RWPE2 (cell line): ENCODE data around the gene VPS37B.

ENCODE experiments used
- ATAC-seq: fragments of 200-7000 bp; cut with Tn5 transposase; 3 replicates; pipeline ENCODE4 v1.9.1; 2021; ENCODE audit warnings: low read depth
- DNase-seq: peaks from one replicate; pipeline ENCODE4 v3.0.0-alpha.2; 2020; ENCODE audit warnings: low spot score
- H3K27ac ChIP-seq: fragments of 450-650 bp; 2 replicates; pipeline ENCODE4 v1.5.1; 2017; ENCODE audit warnings: mild to moderate bottlenecking; ENCODE audit not compliant: poor library complexity, severe bottlenecking
- H3K27me3 ChIP-seq: fragments of 250-450 bp; sonication (Bioruptor Pico); 2 replicates; pipeline ENCODE4 v1.5.1; 2021; ENCODE audit warnings: mild to moderate bottlenecking, moderate library complexity; ENCODE audit not compliant: insufficient read depth, poor library complexity, severe bottlenecking
- H3K36me3 ChIP-seq: fragments of 250-450 bp; sonication (Bioruptor Pico); 2 replicates; pipeline ENCODE4 v1.5.1; 2020; ENCODE audit warnings: low read depth, mild to moderate bottlenecking, moderate library complexity
- H3K4me1 ChIP-seq: fragments of 250-450 bp; sonication (Bioruptor Pico); 2 replicates; pipeline ENCODE4 v1.5.1; 2021; ENCODE audit warnings: mild to moderate bottlenecking, moderate library complexity; ENCODE audit not compliant: insufficient read depth, poor library complexity, severe bottlenecking
- H3K4me3 ChIP-seq: fragments of 250-450 bp; sonication (Bioruptor Pico); 2 replicates; pipeline ENCODE4 v1.5.1; 2021; ENCODE audit warnings: mild to moderate bottlenecking, moderate library complexity; ENCODE audit not compliant: severe bottlenecking
- H3K9me3 ChIP-seq: fragments of 250-450 bp; sonication (Bioruptor Pico); 2 replicates; pipeline ENCODE4 v1.5.1; 2021; ENCODE audit warnings: mild to moderate bottlenecking, moderate library complexity; ENCODE audit not compliant: severe bottlenecking
- TF ChIP-seq, protein P1 (sequence below): fragments of 450-650 bp; IDR thresholded peaks from one replicate; pipeline ENCODE4 v1.5.1; 2017; ENCODE audit warnings: mild to moderate bottlenecking, moderate library complexity; ENCODE audit not compliant: poor library complexity, severe bottlenecking

The VPS37B gene

DNA sequence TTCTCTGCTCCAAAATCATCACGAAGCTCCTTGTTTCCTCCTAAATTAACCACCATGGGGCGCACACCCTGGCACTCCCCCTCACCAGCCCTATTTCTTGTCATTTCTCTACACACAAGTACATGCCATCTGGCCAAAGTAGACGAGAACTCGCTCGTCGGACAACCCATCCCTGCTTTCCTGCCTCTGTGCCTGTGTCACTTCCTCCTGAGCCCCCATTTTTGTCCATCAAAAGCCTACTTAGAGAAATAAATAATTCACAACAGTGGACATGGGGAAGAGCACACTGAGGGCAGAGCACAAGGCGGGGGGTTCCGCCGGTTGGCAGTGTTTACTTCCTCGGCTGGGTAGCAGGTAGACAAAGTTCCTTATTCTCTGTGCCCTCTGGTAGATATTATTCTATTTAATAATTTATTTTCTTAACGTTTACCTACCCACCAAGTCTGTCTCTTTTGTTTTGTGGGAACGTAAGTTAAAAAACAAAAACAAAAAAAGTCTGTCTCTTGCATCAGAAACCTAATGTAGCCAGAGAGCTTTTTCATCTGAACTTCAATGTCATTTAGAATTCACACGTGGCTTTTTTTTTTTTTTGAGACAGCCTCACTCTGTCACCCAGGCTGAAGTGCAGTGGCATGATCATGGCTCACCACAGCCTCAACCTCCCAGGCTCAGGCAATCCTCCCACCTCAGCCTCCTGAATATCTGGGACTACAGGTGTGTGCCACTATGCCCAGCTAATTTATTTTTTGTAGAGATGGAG is 6.0 kb downstream of the VPS37B start:
- Histone ChIP-seq H3K27ac (peak overlapping the region; percentile 98), H3K9me3 (no peaks in the 10 kb centered on the region), H3K36me3 (peaks cover 15% of the 10 kb centered on the region), H3K4me1 (peaks cover 88% of the 10 kb centered on the region), H3K27me3 (no peaks in the 10 kb centered on the region), H3K4me3 (no peak overlapping the region)
- TF ChIP-seq, protein P1, sequence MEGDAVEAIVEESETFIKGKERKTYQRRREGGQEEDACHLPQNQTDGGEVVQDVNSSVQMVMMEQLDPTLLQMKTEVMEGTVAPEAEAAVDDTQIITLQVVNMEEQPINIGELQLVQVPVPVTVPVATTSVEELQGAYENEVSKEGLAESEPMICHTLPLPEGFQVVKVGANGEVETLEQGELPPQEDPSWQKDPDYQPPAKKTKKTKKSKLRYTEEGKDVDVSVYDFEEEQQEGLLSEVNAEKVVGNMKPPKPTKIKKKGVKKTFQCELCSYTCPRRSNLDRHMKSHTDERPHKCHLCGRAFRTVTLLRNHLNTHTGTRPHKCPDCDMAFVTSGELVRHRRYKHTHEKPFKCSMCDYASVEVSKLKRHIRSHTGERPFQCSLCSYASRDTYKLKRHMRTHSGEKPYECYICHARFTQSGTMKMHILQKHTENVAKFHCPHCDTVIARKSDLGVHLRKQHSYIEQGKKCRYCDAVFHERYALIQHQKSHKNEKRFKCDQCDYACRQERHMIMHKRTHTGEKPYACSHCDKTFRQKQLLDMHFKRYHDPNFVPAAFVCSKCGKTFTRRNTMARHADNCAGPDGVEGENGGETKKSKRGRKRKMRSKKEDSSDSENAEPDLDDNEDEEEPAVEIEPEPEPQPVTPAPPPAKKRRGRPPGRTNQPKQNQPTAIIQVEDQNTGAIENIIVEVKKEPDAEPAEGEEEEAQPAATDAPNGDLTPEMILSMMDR, result no peak
- ATAC-seq (no peak), DNase-seq (no peak)

DNA sequence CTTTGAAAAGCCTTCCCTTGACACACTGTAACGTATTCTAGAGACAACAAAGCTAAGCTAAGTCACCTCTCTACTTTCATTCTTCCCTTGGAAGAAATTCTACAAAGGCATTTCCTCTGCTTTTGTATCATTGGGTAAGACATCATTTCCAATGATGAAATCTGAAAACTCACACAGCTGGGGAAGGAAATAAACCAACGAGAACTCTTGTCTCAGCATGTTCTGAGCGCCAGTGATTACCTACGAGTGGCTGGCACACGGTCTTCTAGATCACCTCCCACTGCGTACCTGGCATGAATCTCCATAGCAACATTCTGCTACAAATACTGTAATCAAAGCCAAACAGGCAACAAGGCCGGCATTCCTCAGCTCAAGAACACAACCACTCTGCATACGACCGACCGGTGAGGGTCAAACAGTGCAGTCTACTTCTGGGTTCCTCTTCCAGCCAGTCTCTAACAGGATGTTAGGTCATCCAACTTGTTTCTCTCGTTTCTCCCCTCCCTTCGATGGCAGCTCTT is 7.6 kb downstream of the VPS37B start:
- Histone ChIP-seq H3K4me1 (peaks cover 86% of the 10 kb centered on the region), H3K4me3 (peak overlapping the region; percentile 14), H3K27me3 (no peaks in the 10 kb centered on the region), H3K36me3 (peaks cover 14% of the 10 kb centered on the region), H3K27ac (peak overlapping the region; percentile 98), H3K9me3 (no peaks in the 10 kb centered on the region)
- peak; percentile 84 for ATAC-seq
- peak; percentile 96 for DNase-seq
- TF ChIP-seq, protein P1, result no peak

DNA sequence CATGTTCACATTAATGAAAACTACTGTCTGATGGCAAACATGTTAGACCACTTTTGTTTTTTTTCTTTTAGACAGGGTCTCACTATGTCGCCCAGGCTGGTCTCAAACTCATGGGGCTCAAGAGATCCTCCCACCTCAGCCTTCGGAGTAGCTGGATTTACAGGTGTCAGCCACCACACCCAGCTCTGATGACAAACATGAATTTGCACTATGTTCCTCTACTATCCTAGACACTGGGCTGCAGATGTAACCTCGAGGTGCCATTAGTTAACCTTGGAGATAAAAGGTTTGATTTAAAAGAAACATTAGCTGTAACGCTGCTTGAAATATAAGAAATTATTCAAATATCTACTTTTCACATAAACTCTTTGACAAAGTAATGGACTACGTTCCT is 8.1 kb downstream of the VPS37B start:
- H3K9me3 ChIP-seq, result no peaks in the 10 kb centered on the region
- peaks cover 15% of the 10 kb centered on the region for H3K36me3 ChIP-seq
- TF ChIP-seq, protein P1, result no peak
- peak overlapping the region; percentile 14 for H3K4me3 ChIP-seq
- H3K27me3 ChIP-seq, result no peaks in the 10 kb centered on the region
- no peak for ATAC-seq
- peak overlapping the region; percentile 98 for H3K27ac ChIP-seq
- peaks cover 81% of the 10 kb centered on the region for H3K4me1 ChIP-seq
- no peak for DNase-seq

DNA sequence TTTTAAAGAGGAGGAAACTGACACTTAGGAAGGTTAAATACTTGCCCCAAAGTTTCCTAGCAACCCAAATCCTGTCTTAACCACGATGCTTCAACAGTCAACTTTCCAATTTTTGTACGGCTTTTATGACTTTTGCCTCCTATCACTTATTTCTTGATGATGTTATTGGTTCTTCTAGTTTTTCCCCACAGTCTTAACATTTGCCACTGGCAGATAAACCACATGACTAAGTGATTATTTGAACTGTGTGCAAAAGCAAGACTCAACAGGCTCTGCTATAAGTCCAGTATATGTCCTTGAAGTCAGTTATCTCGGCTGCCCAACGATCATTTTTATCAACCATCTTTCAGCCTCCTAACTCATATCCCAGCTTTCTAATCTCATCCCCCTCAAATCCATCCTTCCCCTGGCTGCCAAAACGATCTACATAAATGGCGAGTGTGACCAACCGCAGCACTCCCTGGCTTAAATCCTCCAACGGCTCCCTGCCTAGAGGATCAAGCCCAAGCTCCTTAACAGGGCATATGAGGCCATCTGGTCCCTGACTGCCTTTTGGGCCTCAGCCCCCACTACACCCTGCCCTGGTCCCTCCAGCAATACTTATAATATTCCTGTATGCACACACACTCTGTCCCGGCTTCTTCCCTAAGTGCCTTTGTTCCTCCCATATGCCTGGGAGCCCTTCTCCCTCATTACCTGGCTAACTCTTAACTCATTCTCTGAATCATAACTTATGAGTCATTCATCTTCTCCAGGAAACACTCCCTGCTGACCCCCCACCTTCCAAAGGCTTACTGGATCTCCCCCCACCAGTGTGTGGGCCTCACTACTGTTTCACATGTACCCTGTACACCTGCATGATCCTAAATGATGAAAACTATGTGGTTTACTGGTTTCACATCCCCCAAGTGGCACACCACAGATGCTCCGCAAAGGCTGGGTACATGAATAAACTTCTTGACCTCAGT is 8.8 kb downstream of the VPS37B start:
- H3K4me3 ChIP-seq, result peak overlapping the region; percentile 14

More for the DNA sequence above, 8.8 kb downstream of the VPS37B start:
- H3K4me1 ChIP-seq, result peaks cover 74% of the 10 kb centered on the region
- peak; percentile 83 for DNase-seq
- ATAC-seq, result peak; percentile 59
- TF ChIP-seq, protein P1, result no peak
- H3K27ac ChIP-seq, result peak overlapping the region; percentile 98
- no peaks in the 10 kb centered on the region for H3K9me3 ChIP-seq
- H3K27me3 ChIP-seq, result no peaks in the 10 kb centered on the region
- peaks cover 16% of the 10 kb centered on the region for H3K36me3 ChIP-seq
